ENCODE results near the gene REST. TPM values are rescaled to one million over a fixed set of nuclear protein-coding genes. Genes with fewer than 3 reads are reported as not detected.

Gene REST
- total RNA-seq, 1 experiment from 2014 or later, result 41.8 TPM

Other genes starting within 250 kb of the REST start
- 4.3 and 5.5 TPM in 2 replicates for gene HOPX, start 226.6 kb upstream of the REST start, total RNA-seq (2014; rRNA removed; shearing (Covaris generic))
- gene SPINK2, start 86.2 kb upstream of the REST start, total RNA-seq (2014; rRNA removed; shearing (Covaris generic)), result not detected in 2 replicates
- 11.6 and 13.1 TPM in 2 replicates for gene NOA1, start 69.7 kb downstream of the REST start, total RNA-seq (2014; rRNA removed; shearing (Covaris generic))
- 173 and 187 TPM in 2 replicates for gene POLR2B, start 71.0 kb downstream of the REST start, total RNA-seq (2014; rRNA removed; shearing (Covaris generic))
- gene IGFBP7, start 202.5 kb downstream of the REST start, total RNA-seq (2014; rRNA removed; shearing (Covaris generic)), result 1,151 and 1,739 TPM in 2 replicates